ENCODE results near the gene KLC1.

DNA sequence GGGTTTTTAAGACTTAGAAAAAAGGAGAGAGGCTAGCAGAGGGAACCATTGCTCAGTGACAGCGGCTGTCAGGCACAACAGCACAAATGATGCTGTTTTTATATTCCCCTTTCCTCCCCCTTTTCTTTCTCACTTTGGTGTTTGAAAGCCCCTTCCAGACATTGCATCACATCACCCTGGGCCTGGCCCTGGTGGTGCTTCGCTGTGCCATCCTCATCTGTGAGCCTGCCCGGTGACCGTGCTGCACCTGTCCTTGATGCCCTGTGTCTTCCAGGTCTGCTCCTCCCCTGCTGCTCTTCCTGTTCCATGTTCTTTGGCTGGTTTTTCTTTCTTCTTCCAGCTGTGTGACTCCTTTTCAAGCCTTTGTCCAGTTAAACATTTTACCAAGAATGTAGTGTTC is 24.8 kb downstream of the KLC1 start:
- no peak for TF ChIP-seq CTCF (IDR thresholded peaks at IDR 0.05)
- no peak for TF ChIP-seq POLR2A (IDR thresholded peaks at IDR 0.05)
